CD1c-positive myeloid dendritic cell (primary cell): Measurements from ENCODE around the gene RACGAP1.
A peak's percentile ranks its signal among the peaks of the same experiment; 100 is the strongest.

ENCODE experiments used
- DNase-seq: peaks from one replicate; pipeline ENCODE4 v3.0.0-alpha.2; 2016; ENCODE audit errors: extremely low spot score

Gene RACGAP1

GRCh38 chr12:50025187-50026059 lies at the start of gene RACGAP1:
TSS of gene RACGAP1 (minus strand) at chr12:50025494. CDS start at chr12:50016715, 8,779 bp downstream.
- DNase-seq = peak; percentile 100

DNA sequence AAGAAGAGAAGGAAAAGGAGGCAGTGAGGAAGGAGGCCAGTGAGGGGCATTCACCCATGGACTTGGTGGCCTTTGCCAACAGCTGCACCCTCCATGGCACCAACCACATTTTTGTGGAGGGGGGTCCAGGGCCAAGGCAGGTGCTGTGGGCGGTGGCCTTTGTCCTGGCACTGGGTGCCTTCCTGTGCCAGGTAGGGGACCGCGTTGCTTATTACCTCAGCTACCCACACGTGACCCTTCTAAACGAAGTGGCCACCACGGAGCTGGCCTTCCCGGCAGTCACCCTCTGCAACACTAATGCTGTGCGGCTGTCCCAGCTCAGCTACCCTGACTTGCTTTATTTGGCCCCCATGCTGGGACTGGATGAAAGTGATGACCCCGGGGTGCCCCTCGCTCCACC lies 48.4 kb upstream of the RACGAP1 start:
- no peak for DNase-seq

DNA sequence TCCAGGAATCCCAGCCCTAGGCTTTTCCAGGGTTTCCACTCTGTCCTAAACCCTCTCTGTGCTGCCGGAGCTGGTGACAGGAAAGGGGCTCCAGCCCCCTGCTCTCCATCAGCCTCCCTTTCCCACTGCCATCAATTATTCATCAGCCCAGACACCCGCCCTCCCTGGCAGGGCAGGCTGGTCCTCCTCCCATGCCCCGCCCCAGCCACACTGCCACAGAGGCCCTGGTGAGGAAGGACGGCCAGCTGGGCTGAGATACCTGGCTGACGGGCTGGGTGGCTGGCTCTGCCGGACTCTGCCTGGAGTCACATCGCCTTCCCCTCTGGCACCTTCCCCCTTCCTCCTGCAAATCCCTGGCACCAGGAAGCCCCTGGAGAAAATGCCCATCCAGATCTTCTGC lies 47.9 kb upstream of the RACGAP1 start:
- no peak for DNase-seq

DNA sequence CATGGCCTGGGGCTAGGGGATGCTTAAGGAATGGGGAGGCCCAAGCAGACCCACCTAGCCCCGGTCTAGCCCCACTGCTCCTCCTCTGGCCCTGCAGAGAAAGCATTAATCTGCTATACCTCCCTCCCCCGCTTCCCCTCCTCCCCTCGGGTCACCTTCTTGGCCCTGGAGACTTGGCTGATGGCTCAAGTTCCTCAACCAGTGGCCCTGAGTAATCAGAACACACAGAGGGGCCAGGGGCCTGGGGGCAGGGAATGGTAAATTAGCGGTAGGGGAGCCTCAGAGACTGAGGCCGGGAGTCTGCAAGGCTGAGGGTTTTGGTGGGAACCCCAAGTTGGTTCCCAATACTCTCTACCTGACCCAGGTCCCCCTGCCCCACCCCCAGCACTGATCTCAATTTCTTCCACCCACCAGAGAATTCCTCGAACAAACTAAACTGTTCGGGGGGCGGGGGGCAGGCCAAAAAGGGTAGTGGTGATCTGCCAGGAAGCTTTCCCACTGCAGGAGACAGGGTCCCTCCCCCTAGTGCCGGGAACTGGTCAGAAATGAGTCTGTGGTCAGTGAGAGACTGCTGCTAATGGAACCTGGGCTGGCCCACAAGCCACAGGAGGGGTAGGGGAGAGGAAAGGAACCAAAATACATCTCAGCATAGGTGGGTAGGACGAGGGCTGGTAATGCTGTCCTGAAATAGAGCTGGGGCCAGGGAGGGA lies 47.1 kb upstream of the RACGAP1 start:
- DNase-seq = no peak

GRCh38 chr12:50070314-50071060 lies 45.2 kb upstream of the RACGAP1 start:
- DNase-seq = peak; percentile 91

DNA sequence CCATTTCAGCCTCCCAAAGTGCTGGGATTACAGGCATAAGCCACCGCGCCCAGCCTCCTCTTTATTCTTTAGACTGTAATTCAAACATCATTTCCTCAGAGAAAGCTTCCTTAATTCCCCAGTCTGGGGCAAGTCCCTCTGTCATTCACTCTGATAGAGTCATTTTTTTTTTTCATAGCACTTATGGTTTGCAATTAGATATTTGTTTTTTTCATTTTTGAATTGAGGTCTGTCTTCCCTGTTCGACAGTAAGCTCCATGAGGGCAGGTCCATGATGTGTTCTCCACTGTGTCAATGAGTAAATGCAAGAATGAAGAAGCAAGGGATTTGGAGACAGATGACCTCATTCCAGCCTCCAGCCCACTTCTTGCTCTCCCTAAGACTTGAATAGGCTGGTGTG lies 44.2 kb upstream of the RACGAP1 start:
- no peak for DNase-seq

GRCh38 chr12:50069069-50069468 lies 43.8 kb upstream of the RACGAP1 start:
- no peak for DNase-seq

GRCh38 chr12:50066402-50066801 lies 41.1 kb upstream of the RACGAP1 start:
- peak; percentile 49 for DNase-seq

DNA sequence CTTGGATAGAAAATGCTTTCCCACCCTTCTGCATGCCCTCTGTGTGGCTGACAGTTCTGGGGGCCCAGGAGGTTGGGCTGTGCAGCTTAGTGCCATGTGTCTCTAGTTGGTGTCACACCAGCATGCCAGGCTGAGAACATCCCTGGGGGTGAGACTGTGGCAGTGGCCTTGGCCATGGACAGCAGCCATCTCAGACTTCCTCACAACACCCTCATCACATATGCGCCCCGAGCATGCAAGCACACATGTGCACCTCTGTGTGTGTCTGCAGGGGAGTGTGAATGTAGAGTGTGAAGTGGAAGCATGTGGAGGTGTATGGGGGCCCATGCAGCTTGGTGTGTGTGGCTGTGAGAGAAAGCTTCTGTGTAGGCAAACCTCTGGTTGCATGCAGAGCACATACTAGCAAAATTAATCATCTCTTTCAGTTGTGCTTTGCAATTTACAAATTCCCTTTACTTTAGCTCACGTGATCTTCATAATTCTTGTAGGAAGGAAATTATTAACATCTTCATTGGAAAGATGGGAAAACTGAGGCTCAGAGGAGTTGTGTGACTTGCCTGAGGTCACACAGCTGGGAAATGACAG lies 40.5 kb upstream of the RACGAP1 start:
- DNase-seq = no peak

DNA sequence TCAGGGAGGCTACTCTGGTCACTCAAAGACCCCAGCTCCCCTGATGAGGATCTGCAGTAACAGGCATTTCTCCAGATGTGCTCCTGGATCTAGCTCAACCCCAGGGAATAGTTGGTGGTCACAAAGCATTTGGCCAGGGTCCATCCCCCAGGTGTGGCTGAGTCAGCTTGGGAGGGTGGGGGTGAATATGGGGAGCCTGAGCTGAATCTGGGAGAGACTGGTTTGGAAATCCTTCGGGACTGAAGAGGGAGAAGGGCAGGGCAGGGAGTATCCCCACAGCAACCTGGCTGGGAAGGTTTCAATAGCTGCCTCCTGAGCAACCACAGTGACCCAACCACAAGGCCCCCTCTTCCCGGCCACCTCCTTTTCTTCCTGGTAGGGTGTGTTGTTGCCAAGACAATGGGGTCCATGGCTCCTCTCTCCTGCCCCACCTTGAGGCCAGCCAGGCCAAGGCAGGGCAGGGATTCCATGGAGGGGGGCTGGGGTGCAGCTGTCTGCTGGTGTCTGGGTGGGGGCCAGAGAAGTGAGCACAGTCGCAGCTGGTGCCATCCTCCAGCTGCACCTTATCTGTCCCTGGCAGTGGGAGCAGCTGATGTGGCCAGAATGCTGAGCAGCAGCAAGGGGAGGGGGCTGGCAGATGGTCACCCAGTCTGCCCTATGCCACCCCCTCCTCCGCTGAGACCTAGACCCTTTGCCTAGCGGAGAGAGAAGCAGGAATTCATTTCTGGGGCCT lies 37.6 kb upstream of the RACGAP1 start:
- DNase-seq = no peak

DNA sequence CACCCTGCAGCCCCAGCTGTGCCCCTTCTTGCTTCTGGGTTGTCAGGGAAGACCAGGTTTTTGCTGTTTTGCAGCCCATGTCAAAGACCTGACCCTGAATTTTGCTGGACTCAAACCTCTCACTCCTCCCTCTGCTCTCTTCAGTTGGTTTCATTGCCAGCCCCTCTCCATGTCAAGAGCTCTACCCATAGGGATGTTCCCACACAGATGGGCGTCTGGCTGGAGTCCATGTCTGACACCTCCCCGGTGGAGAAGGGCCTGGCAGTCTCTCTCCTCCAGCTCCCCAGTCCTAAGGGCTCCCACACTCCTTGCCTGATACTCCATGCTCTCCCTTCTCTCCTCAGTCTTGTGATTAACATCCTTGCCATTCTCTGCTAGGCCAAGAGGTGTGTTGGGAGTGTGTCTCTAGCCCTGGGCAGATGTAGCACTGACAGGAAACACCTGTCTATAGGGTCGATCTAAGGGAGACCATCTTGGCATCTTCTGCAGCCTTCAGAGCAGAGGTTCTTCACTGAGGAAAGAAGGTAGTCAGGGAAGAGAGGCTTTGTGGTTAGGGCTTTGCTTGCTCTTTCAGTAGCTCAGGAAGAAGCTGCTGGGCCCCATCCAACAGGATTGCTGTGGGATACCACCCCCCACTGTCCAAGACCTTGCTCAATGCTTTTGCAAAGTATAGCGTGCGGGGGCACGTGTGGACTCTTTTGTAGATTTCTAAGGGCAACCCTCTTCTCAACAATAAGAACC lies 36.8 kb upstream of the RACGAP1 start:
- no peak for DNase-seq

- peak; percentile 8 for DNase-seq
Measured at GRCh38 chr12:50061171-50061570, 35.9 kb upstream of the RACGAP1 start.

DNA sequence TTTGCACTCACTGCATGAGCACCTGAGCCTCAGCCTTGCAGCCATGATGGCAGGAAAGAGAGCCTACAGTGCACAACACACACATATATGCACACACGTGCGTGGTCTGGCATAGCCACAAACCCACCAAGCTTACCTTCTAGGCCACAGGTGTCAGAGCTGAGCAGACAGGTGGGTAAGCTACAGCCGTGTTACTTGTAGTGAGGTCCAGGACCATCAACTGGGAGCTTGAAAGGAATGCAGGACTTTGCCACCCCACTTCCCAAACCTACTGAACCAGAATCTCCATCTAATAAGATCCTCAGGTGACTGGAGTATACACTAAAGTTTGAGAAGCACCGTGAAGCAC lies 34.8 kb upstream of the RACGAP1 start:
- DNase-seq = no peak

GRCh38 chr12:50059440-50060119 lies 34.3 kb upstream of the RACGAP1 start:
- DNase-seq = peak; percentile 45

GRCh38 chr12:50058743-50059312 lies 33.5 kb upstream of the RACGAP1 start:
- no peak for DNase-seq

- DNase-seq = no peak
Measured at GRCh38 chr12:50057896-50058670, 32.8 kb upstream of the RACGAP1 start.

GRCh38 chr12:50057000-50057841 lies 31.9 kb upstream of the RACGAP1 start, which contains the start of gene ASIC1:
TSS of gene ASIC1 (plus strand) at chr12:50057596. CDS start at chr12:50058767, 1,171 bp downstream.
- DNase-seq = peak; percentile 48

GRCh38 chr12:50056639-50056976 lies 31.3 kb upstream of the RACGAP1 start:
- DNase-seq = no peak
